Spleen (tissue), 7 donors: ENCODE results near the gene GALNT8.

ENCODE experiments used
- CTCF ChIP-seq, 11 experiments: fragments of 200-600 bp in 7 of 11; fragments of 450-650 bp in 4 of 11; sonication (generic) in 4 of 11; IDR thresholded peaks in 8 of 11; conservative IDR thresholded peaks in 3 of 11; 1 replicate in 7 of 11; 2 replicates in 4 of 11; pipeline versions ENCODE4 v1.4.0 to v1.8.0; 2016 to 2021; ENCODE audit warnings: antibody characterized with exemption in 11 of 11, inconsistent platforms in 4 of 11, mild to moderate bottlenecking in 1 of 11
- POLR2A ChIP-seq, 3 donors: fragments of 450-650 bp; IDR thresholded peaks; one replicate each; pipeline ENCODE4 v1.5.1; 2017; ENCODE audit warnings: antibody characterized with exemption in 3 of 3, mild to moderate bottlenecking in 1 of 3
- POLR2AphosphoS5 ChIP-seq, 3 donors: sonication (generic); formaldehyde crosslinking; IDR thresholded peaks; one replicate each; pipeline ENCODE4 v1.5.1; 2017; ENCODE audit warnings: antibody characterized with exemption in 3 of 3
- donor health status: DM: no; HTN: no; CAD: no; lungs with moderate emphysema.
- donor health status: DM: no; HTN: no; CAD: no.
- donor health status: DM: no; HTN: no; CAD: no.

GRCh38 chr12:4742416-4742970 lies 22.3 kb downstream of the GALNT8 start:
- TF ChIP-seq CTCF (IDR thresholded peaks at IDR 0.05 in 8 of 11, conservative IDR thresholded peaks at IDR 0.05 in 3 of 11) (no peak), POLR2A (IDR thresholded peaks at IDR 0.05) (no peak), POLR2AphosphoS5 (IDR thresholded peaks at IDR 0.05) (no peak)
